Measurements from ENCODE around the gene PKD1.
"Not testable (repeated sequence)": the region's sequence is repeated elsewhere in the genome, so short reads cannot be mapped to it uniquely, and the experiment has no call there.

GRCh38 chr16:2107791-2108125 lies 27.9 kb downstream of the PKD1 start:
- not testable (repeated sequence) for TF ChIP-seq CTCF, POLR2AphosphoS5 (IDR thresholded peaks at IDR 0.05)
